GM12875 (cell line): Measurements from ENCODE around the gene ARF1.
A peak's percentile ranks its signal among the peaks of the same experiment; 100 is the strongest.

Experiments
- H3K4me3 ChIP-seq: one replicate; pipeline ENCODE4 v1.5.1; 2011; ENCODE audit warnings: low read depth, low read length, control low read depth
- CTCF ChIP-seq: IDR thresholded peaks from 2 replicates; pipeline ENCODE4 v1.5.1; 2011; ENCODE audit warnings: low read depth, mild to moderate bottlenecking, control low read depth, inconsistent platforms, low read length, moderate library complexity, borderline replicate concordance; ENCODE audit not compliant: insufficient read depth

The ARF1 gene

GRCh38 chr1:228100822-228101613 lies 18.5 kb downstream of the ARF1 start:
- TF ChIP-seq CTCF, result no peak
- no peak overlapping the region for H3K4me3 ChIP-seq

DNA sequence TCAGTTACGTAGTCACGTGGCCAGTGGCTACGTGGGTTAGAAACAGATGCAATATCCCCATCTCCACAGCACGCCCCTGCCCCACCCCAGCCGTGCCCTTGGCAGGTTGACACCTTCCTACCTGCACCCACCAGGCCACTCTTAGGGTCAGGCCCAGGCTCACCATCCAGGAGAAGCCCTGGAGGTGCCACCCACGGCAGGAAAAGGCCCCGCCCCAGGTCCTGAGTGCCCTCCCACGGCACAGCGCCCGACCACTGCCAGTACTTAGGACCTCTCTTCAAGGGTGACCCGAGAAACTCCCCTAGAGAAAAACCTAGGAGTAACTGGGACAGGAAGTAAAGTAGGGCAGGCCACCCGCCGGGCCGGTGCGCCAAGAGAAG lies 19.1 kb downstream of the ARF1 start:
- peak overlapping the region; percentile 94 for H3K4me3 ChIP-seq
- no peak for TF ChIP-seq CTCF

GRCh38 chr1:228101994-228102790 lies 19.7 kb downstream of the ARF1 start:
- peak; percentile 36; the same call in 1 of the 2 replicates for TF ChIP-seq CTCF
- H3K4me3 ChIP-seq, result peak overlapping the region; percentile 94

DNA sequence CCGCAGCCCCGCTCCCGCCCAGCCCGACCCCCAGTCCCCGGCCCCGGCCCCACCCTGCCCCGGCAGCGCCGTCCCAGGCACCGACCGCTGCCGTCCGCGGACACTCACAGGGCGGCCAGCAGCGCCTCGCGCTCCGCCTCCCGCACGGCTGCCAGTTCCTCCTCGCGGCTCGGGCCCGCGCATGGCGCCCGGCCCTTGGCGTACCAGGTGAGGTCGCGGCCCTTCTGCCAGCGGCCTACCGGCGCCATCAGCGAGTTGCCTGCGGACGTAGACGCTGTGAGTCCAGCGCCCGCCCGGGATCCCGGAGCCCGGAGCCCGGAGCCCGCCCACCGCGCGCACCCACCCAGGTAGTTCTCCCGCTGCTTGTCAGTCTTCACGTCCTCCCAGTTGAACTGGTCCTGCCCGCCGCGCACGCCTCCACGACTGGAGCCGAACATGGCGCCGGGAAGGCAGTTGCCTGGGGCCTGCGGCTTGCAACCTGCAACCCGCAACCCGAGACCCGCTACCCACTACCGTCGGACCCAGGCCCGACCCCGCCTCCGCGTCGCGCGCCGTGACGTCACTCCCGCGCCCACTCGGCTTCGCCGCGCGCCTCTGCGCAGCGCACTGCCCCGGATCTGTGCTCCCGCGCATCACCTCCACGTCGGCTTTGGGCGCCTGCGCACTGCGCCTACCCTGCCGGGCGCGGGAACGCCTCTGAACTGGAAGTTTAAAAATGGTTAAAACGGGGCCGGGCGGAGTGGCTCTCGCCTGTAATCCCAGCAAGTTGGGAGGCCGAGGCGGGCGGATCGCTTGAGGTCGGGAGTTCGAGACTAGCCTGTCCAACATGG lies 20.5 kb downstream of the ARF1 start, which contains the start of gene C1orf35:
C1orf35 (minus strand) TSS at position 535 of the 830 bp plus-strand sequence; CDS start at position 437, 98 bp downstream.
- peak within 1 kb of the TSS; percentile 94 for H3K4me3 ChIP-seq
- TF ChIP-seq CTCF, result no peak

DNA sequence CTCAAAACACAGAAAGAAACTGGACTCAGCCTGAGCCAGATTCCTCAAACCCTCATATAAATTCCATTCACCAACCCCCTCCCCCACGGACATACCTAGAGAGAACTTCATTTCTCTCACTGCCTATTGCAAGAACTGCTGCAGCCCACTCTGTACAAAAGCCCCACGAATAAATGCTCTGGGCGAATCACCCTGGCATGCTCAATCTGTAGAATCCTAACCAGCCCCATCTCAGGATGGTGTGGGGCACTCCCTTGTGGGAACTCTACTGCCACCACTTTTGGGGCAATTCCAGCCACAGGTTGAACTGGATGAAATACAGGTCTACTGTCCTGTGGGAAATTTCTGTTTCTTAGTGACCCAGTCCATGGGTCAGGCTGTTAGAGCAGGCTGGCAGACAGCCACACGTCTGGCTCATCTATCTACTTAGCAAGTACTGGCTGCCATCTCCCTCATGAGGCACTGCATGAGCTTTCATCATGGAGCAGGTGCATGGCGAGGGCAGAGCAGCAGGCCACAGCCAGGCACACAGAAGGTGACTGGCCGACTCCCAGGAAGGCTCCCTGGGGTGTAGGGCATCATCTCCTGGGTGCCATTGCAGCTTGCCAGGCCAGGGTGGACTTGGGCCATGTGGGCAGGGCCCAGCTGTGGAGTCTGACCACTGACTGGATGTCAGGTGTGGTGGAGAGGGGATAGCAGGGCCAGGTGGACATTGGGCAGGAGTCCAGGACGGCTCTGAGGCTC lies 22.2 kb downstream of the ARF1 start:
- no peak for TF ChIP-seq CTCF
- H3K4me3 ChIP-seq, result no peak overlapping the region

DNA sequence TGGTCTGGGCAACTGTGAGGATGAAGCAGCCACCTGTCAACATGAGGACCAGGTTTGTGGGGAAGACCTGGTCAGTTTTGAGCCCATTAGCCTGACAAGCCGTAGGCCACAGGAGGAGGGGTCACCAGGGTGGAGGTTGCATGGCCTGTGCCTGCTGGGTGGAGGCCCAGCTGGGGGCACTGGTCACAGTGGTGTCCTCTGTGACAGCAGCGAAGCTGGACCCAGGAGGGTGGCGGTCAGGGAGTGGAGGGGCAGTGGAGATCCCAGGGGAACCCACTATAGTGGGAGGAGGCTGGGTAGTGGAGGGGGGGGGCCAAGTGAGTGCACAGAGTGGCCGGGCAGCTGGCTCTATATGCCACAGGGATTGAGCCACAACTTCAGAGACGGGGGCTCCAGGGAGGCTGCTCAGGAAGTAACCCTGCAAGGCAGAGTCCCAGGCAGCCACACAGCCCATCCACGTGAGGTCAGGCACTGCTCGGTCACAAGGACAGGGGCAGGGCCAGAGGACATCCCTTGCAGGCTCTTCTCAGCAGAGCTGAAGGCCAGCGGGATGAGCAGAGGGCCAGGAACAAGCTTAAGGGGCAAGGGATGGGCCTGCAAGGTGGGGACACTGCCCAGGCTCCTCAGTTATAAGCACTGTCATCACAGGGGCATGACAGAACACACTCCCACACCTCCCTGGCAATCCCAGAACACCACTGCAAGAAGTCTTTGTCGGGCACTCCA lies 22.9 kb downstream of the ARF1 start:
- no peak for TF ChIP-seq CTCF
- no peak overlapping the region for H3K4me3 ChIP-seq
